CD4-positive, CD25-positive, alpha-beta regulatory T cell (primary cell): ENCODE results near the gene KLRC3. TPM values are rescaled to one million over a fixed set of nuclear protein-coding genes. Genes with fewer than 3 reads are reported as not detected.
"Not testable (repeated sequence)": the region's sequence is repeated elsewhere in the genome, so short reads cannot be mapped to it uniquely, and the experiment has no call there.

ENCODE experiments used
- ATAC-seq, 2 donors: fragments of 150-1000 bp; cut with Tn5 transposase; one replicate each; pipeline ENCODE4 v1.10.0; 2021; ENCODE audit warnings: low read depth in 2 of 2, moderate number of reproducible peaks in 2 of 2, moderate library complexity in 1 of 2
- DNase-seq, 3 donors: peaks; one replicate each; pipeline versions ENCODE4 v3.0.0 to v3.0.0-alpha.2; 2012 to 2022; ENCODE audit warnings: mixed read lengths in 1 of 3
- H3K27ac ChIP-seq: one replicate; pipeline ENCODE4 v1.7.0; 2013; ENCODE audit warnings: mild to moderate bottlenecking, low read length; ENCODE audit not compliant: insufficient read depth, poor library complexity, severe bottlenecking
- H3K27me3 ChIP-seq: one replicate; pipeline ENCODE4 v1.7.0; 2013; ENCODE audit warnings: low read length; ENCODE audit not compliant: control insufficient read depth, insufficient read depth
- H3K36me3 ChIP-seq: one replicate; pipeline ENCODE4 v1.7.0; 2013; ENCODE audit warnings: mild to moderate bottlenecking, low read length, moderate library complexity; ENCODE audit not compliant: control insufficient read depth, insufficient read depth
- H3K4me1 ChIP-seq: 2 replicates; pipeline ENCODE4 v1.7.0; 2013; ENCODE audit warnings: mild to moderate bottlenecking, low read length; ENCODE audit not compliant: insufficient read depth, control insufficient read depth, poor library complexity, severe bottlenecking
- H3K4me3 ChIP-seq: one replicate; pipeline ENCODE4 v1.7.0; 2013; ENCODE audit warnings: low read depth, mild to moderate bottlenecking, low read length, moderate library complexity
- H3K9me3 ChIP-seq, 2 experiments: 1 replicate in 1 of 2; 2 replicates in 1 of 2; pipeline ENCODE4 v1.7.0; 2013; ENCODE audit warnings: low read length in 2 of 2, mild to moderate bottlenecking in 1 of 2, moderate library complexity in 1 of 2; ENCODE audit not compliant: control insufficient read depth in 2 of 2
- H3K27ac Mint-ChIP-seq, 3 donors: one replicate each; pipeline ENCODE4 v1.8.0; 2020 to 2022; ENCODE audit warnings: mild to moderate bottlenecking in 3 of 3, mixed read lengths in 3 of 3, moderate library complexity in 2 of 3
- H3K27me3 Mint-ChIP-seq: one replicate; pipeline ENCODE4 v1.8.0; 2022; ENCODE audit warnings: mild to moderate bottlenecking, mixed read lengths
- H3K36me3 Mint-ChIP-seq: one replicate; pipeline ENCODE4 v1.8.0; 2020; ENCODE audit warnings: mixed read lengths
- H3K4me1 Mint-ChIP-seq, 4 donors: one replicate each; pipeline ENCODE4 v1.8.0; 2020 to 2022; ENCODE audit warnings: mixed read lengths in 4 of 4, mild to moderate bottlenecking in 1 of 4
- H3K4me3 Mint-ChIP-seq, 4 donors: one replicate each; pipeline ENCODE4 v1.8.0; 2020 to 2022; ENCODE audit warnings: mild to moderate bottlenecking in 4 of 4, mixed read lengths in 4 of 4, moderate library complexity in 3 of 4
- H3K9me3 Mint-ChIP-seq, 7 donors: one replicate each; pipeline ENCODE4 v1.8.0; 2020 to 2022; ENCODE audit warnings: mixed read lengths in 7 of 7, mild to moderate bottlenecking in 3 of 7, moderate library complexity in 2 of 7
- polyA plus RNA-seq, 4 donors: library from polyadenylated mRNA; unstranded; fragments of 300-500 nt; fragmentation: Illumina TruSeq; gene quantifications; one replicate each; pipeline ENCODE4 v1.2.3, GENCODE V29; 2021
- total RNA-seq: library from RNA; stranded (reverse); gene quantifications from one replicate; pipeline ENCODE4 v1.2.3, GENCODE V29; 2022

The KLRC3 gene
- total and polyA plus RNA-seq, 5 donors from 2014 or later = not detected

DNA sequence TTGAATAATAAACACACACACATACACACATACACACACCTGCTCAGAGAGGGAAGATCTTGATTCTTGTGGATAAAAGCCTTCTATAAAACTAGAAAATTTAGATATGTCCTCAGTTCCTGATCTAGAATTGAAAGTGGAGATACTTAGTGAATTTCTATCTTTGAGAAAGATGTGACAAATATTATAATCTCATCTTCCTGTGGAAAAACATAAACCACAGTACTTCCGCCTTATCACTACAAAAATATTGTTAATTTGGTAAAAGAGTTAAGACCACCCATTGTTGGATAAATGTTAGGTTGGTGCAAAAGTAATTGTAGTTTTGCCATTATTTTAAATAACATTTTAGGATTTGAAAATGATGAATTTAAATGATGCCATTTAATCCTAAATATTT, 30.5 kb downstream of the KLRC3 start, which contains the start of gene KLRK1:
TSS of gene KLRK1 (minus strand) at position 138 of the 400 bp plus-strand sequence. CDS start 1,231 bp downstream, outside the sequence.
- Histone ChIP-seq H3K4me1 (no peaks in the 10 kb centered on the region), H3K36me3 (no peaks in the 10 kb centered on the region), H3K27ac (no peak within 1 kb of the TSS), H3K27me3 (no peaks in the 10 kb centered on the region), H3K9me3 (no peaks in the 10 kb centered on the region), H3K4me3 (no peak within 1 kb of the TSS)
- Mint-ChIP-seq H3K27me3 (peaks cover 14% of the 10 kb centered on the region), H3K27ac (peak within 1 kb of the TSS in 1 of 3 donors; percentile 21), H3K4me1 (peaks cover 0 to 6% (median 2%) of the 10 kb centered on the region in 4 donors), H3K9me3 (no peaks in the 10 kb centered on the region), H3K4me3 (no peak within 1 kb of the TSS), H3K36me3 (no peaks in the 10 kb centered on the region)
- DNase-seq (no peak), ATAC-seq (no peak)

DNA sequence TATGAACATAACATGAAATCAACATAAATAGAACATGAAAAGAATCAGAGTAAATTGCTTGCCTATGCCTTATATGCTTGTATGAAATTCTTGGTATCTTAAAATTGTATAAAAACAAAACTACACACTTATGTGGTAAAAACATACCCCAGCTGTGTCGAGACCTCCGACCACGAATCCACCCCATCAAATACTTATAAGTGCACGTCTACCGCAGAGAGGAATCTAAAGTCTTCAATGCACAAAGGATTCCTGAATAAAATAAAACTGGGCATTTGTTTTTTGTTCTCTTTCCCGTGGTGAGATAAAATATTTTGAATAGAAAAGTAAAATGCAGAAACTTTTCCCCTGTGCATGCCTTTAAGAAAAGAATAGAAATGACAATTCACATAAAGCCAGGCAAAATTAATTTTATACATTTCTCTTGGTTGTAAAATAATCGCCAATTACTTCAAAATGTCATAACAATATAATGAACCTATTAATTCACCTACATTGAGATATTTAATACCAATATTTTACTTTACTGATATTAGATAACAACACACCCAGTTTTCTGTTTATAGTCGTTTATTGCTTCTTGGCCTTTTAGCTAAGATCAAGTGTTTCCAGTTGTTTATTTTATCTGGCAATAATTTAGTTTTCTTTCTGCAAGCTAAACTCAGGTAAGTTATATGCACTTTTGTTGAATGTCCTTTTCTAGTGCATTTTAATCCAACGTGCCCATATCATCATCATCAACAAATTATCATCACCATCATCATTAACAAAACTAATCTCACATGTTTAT, 31.6 kb downstream of the KLRC3 start:
- ATAC-seq = no peak
- Mint-ChIP-seq H3K4me1 (peaks cover 0 to 6% (median 2%) of the 10 kb centered on the region in 4 donors), H3K4me3 (no peak overlapping the region), H3K27me3 (peaks cover 9% of the 10 kb centered on the region), H3K9me3 (no peaks in the 10 kb centered on the region), H3K36me3 (no peaks in the 10 kb centered on the region), H3K27ac (peak overlapping the region in 1 of 3 donors; percentile 21)
- Histone ChIP-seq H3K4me3 (no peak overlapping the region), H3K27ac (no peak overlapping the region), H3K9me3 (no peaks in the 10 kb centered on the region), H3K27me3 (peaks cover 3% of the 10 kb centered on the region), H3K36me3 (no peaks in the 10 kb centered on the region), H3K4me1 (no peaks in the 10 kb centered on the region)
- DNase-seq = no peak

GRCh38 chr12:10387498-10387897, 32.9 kb downstream of the KLRC3 start:
- not testable (repeated sequence) for DNase-seq, H3K9me3 ChIP-seq, H3K27me3 ChIP-seq, H3K4me3 ChIP-seq, H3K4me3 Mint-ChIP-seq, H3K4me1 Mint-ChIP-seq, H3K27ac ChIP-seq, H3K36me3 ChIP-seq, H3K27ac Mint-ChIP-seq, H3K4me1 ChIP-seq, H3K36me3 Mint-ChIP-seq, H3K9me3 Mint-ChIP-seq, ATAC-seq
- peaks cover 16% of the 10 kb centered on the region for H3K27me3 Mint-ChIP-seq

GRCh38 chr12:10386857-10387256, 33.5 kb downstream of the KLRC3 start:
- no peaks in the 10 kb centered on the region for H3K9me3 Mint-ChIP-seq
- no peaks in the 10 kb centered on the region for H3K36me3 Mint-ChIP-seq
- H3K4me3 Mint-ChIP-seq = no peak overlapping the region
- no peak overlapping the region for H3K4me3 ChIP-seq
- no peaks in the 10 kb centered on the region for H3K4me1 ChIP-seq
- H3K27ac Mint-ChIP-seq = no peak overlapping the region
- no peak overlapping the region for H3K27ac ChIP-seq
- H3K36me3 ChIP-seq = no peaks in the 10 kb centered on the region
- ATAC-seq (no peak), DNase-seq (no peak)
- H3K9me3 ChIP-seq = no peaks in the 10 kb centered on the region
- peaks cover 19% of the 10 kb centered on the region for H3K27me3 Mint-ChIP-seq
- peaks cover 3% of the 10 kb centered on the region for H3K27me3 ChIP-seq
- peaks cover 0 to 6% (median 2%) of the 10 kb centered on the region in 4 donors for H3K4me1 Mint-ChIP-seq

- Mint-ChIP-seq H3K4me3 (no peak overlapping the region), H3K9me3 (peaks cover 0 to 4% (median 0%) of the 10 kb centered on the region in 7 donors), H3K4me1 (peaks cover 0 to 6% (median 2%) of the 10 kb centered on the region in 4 donors), H3K36me3 (no peaks in the 10 kb centered on the region), H3K27me3 (peaks cover 27% of the 10 kb centered on the region), H3K27ac (no peak overlapping the region)
- Histone ChIP-seq H3K4me3 (no peak overlapping the region), H3K4me1 (no peaks in the 10 kb centered on the region), H3K27ac (no peak overlapping the region), H3K36me3 (no peaks in the 10 kb centered on the region), H3K9me3 (no peaks in the 10 kb centered on the region), H3K27me3 (peaks cover 3% of the 10 kb centered on the region)
- ATAC-seq (no peak), DNase-seq (no peak)
Measured at GRCh38 chr12:10385166-10385613, 35.2 kb downstream of the KLRC3 start.

DNA sequence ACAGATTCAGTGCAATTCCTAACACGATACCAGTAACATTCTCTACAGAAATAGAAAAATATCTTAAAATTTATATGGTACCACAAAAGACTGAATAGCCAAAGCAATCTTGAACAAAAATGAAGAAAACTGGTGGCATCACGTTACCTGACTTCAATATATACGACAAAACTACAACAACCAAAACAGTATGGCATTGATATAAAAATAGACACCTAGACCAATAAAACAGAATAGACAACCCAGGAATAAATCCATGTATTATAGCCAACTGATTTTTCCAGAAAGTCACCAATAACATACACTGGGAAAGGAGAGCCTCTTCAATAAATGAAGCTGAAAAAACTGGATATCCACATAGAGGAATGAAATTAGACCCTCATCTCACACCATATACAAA, 36.2 kb downstream of the KLRC3 start:
- no peak overlapping the region for H3K4me3 ChIP-seq
- no peak overlapping the region for H3K27ac ChIP-seq
- no peak for DNase-seq
- no peaks in the 10 kb centered on the region for H3K4me1 ChIP-seq
- Mint-ChIP-seq H3K27ac (no peak overlapping the region), H3K4me3 (no peak overlapping the region), H3K36me3 (no peaks in the 10 kb centered on the region), H3K4me1 (peaks cover 0 to 1% (median 0%) of the 10 kb centered on the region in 4 donors), H3K27me3 (peaks cover 23% of the 10 kb centered on the region), H3K9me3 (peaks cover 0 to 4% (median 0%) of the 10 kb centered on the region in 7 donors)
- H3K9me3 ChIP-seq = no peaks in the 10 kb centered on the region
- peaks cover 3% of the 10 kb centered on the region for H3K27me3 ChIP-seq
- no peak for ATAC-seq
- no peaks in the 10 kb centered on the region for H3K36me3 ChIP-seq

DNA sequence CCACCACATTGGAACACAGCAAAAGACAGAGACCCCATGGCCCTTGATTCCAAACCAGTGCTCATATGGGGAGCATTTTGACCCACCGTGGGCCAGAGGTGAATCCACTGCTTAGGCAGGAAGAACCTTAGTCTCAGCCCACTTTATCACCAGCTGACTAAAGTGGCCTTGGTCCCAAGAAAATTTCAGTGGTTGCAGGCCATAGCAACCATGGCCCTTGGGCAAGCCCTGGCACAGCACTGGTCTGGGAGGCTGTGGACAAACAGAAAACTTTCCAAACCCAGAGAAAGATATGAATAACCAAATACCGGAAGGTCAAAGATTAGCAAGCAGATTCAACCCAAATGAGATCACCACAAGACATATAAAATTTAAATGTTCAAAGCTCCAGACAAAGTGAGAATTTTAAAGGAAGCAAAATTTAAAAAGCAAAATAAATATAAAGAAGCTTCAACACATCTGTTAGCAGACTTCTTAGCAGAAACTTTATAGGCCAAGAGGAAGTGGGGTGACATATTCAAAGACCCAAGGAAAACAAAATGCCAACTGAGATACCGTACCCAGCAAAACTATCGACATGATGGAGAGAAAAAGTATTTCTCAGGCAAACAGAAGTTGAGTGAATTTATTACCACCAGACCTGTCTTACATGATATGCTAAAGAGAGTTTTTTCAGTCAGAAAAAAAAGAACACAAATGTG, 38.3 kb downstream of the KLRC3 start:
- H3K9me3 ChIP-seq = no peaks in the 10 kb centered on the region
- ATAC-seq (no peak), DNase-seq (no peak)
- peaks cover 3% of the 10 kb centered on the region for H3K27me3 ChIP-seq
- Mint-ChIP-seq H3K4me3 (peak overlapping the region in 1 of 4 donors; percentile 62), H3K4me1 (no peaks in the 10 kb centered on the region), H3K36me3 (no peaks in the 10 kb centered on the region), H3K27ac (peak overlapping the region in 1 of 3 donors; percentile 22), H3K27me3 (peaks cover 23% of the 10 kb centered on the region), H3K9me3 (peaks cover 0 to 4% (median 0%) of the 10 kb centered on the region in 7 donors)
- no peaks in the 10 kb centered on the region for H3K36me3 ChIP-seq
- H3K4me1 ChIP-seq = no peaks in the 10 kb centered on the region
- H3K27ac ChIP-seq = no peak overlapping the region
- no peak overlapping the region for H3K4me3 ChIP-seq
